Pancreas (tissue), 10 donors: Measurements from ENCODE around the gene ADAM22. TPM values are rescaled to one million over a fixed set of nuclear protein-coding genes. Genes with fewer than 3 reads are reported as not detected.

Experiments
- ATAC-seq, 4 donors: fragments of 200-7000 bp; cut with Tn5 transposase; one replicate each; pipeline versions ENCODE4 v1.8.0 to v1.9.1; 2020; ENCODE audit warnings: mild to moderate bottlenecking in 4 of 4, moderate library complexity in 4 of 4
- DNase-seq, 6 donors: peaks; one replicate each; pipeline ENCODE4 v3.0.0-alpha.2; 2020
- FAIRE-seq: peaks from 2 replicates; lab custom pipeline; 2012; peaks lifted over from hg19 to GRCh38; lab: Jason Lieb, UNC
- H3K27ac ChIP-seq, 4 donors: fragments of 200-600 bp; sonication (generic); 1 replicate in 3 of 4; 2 replicates in 1 of 4; pipeline versions ENCODE4 v1.5.0 to v1.8.0; 2020
- H3K27me3 ChIP-seq, 4 donors: fragments of 200-600 bp; one replicate each; pipeline ENCODE4 v1.8.0; 2021
- H3K36me3 ChIP-seq, 3 donors: fragments of 200-600 bp; sonication (generic) in 1 of 3; one replicate each; pipeline versions ENCODE4 v1.5.0 to v1.8.0; 2020 to 2021
- H3K4me1 ChIP-seq, 3 donors: fragments of 200-600 bp; one replicate each; pipeline ENCODE4 v1.8.0; 2021
- H3K4me3 ChIP-seq, 4 donors: fragments of 200-600 bp; sonication (generic) in 2 of 4; one replicate each; pipeline versions ENCODE4 v1.5.0 to v1.8.0; 2020 to 2021
- H3K9me3 ChIP-seq, 4 donors: fragments of 200-600 bp; one replicate each; pipeline ENCODE4 v1.8.0; 2021
- CTCF ChIP-seq, 4 donors: fragments of 200-600 bp; sonication (generic) in 3 of 4; IDR thresholded peaks; one replicate each; pipeline versions ENCODE4 v1.5.0 to v1.8.0; 2021; ENCODE audit warnings: antibody characterized with exemption in 4 of 4
- WGBS, 2 donors: extraction: QIAGEN DNeasy Blood & Tissue Kit; methylation state at CpG; one replicate each; pipeline ENCODE4 v1.1.7; 2013; 5-methylcytosine and 5-hydroxymethylcytosine counted together
- intact Hi-C, 3 donors: fragments of 100-400 bp; cut with DNase I; formaldehyde crosslinking; loops; one replicate each; pipeline versions ENCODE4 v1.11.1 to v1.14.2; 2022
- polyA plus RNA-seq, 2 donors: library from polyadenylated mRNA; stranded (reverse); fragments of 200-250 nt; gene quantifications; one replicate each; pipeline ENCODE4 v1.2.3, GENCODE V29; 2013
- total RNA-seq, 6 donors: library from RNA; stranded (reverse); fragmentation: NEBNext Ultra II Directional in 4 of 6; extraction: Animal tissue kit (Norgen Biotek cat#: 25700) in 4 of 6; gene quantifications; one replicate each; pipeline versions ENCODE4 v1.2.1 to v1.2.4, GENCODE V29; 2021 to 2023
- donor health status: healthy with polysubstance abuse.
- donor health status: DM: no; HTN: no; CAD: no; lungs with moderate emphysema.
- donor health status: DM: no; HTN: no; CAD: no.
- donor health status: control.
- donor health status: control.
- donor health status: Bipolar disorder and iron deficiency.
- donor health status: DM: yes; HTN: yes; CAD: no.
- donor health status: DM: no; HTN: no; CAD: no.
- donor health status: DM: no; HTN: no; CAD: no.
- donor health status: DM: yes; HTN: yes; CAD: no.

Gene ADAM22
- total and polyA plus RNA-seq, 8 donors: 0.30 to 2.8 (median 0.93) TPM

- peaks cover 0 to 12% (median 5%) of the 10 kb centered on the region in 3 donors for H3K4me1 ChIP-seq
- peaks cover 0 to 3% (median 0%) of the 10 kb centered on the region in 3 donors for H3K36me3 ChIP-seq
- peak; percentile 84 to 97 (median 88) for DNase-seq
- H3K27me3 ChIP-seq: no peaks in the 10 kb centered on the region
- peak within 1 kb of the TSS; percentile 58 to 96 (median 86) for H3K4me3 ChIP-seq
- TF ChIP-seq CTCF (IDR thresholded peaks at IDR 0.05): peak; percentile 91 to 98 (median 96)
- FAIRE-seq: no peak
- peak within 1 kb of the TSS; percentile 81 to 97 (median 96) for H3K27ac ChIP-seq
- intact Hi-C loops: no loop called here
- peak; percentile 94 to 97 (median 97) for ATAC-seq
- 0% methylated on average over 48 to 75 of the region's 75 CpGs for WGBS, 2 donors
- H3K9me3 ChIP-seq: no peaks in the 10 kb centered on the region
These were observed 286.0 kb downstream of the ADAM22 start, which contains the start of gene SRI for GRCh38 chr7:88219781-88220747. Gene SRI, minus strand, starts transcription at chr7:88220038. Its CDS starts 12 bp downstream, at chr7:88220026.

DNA sequence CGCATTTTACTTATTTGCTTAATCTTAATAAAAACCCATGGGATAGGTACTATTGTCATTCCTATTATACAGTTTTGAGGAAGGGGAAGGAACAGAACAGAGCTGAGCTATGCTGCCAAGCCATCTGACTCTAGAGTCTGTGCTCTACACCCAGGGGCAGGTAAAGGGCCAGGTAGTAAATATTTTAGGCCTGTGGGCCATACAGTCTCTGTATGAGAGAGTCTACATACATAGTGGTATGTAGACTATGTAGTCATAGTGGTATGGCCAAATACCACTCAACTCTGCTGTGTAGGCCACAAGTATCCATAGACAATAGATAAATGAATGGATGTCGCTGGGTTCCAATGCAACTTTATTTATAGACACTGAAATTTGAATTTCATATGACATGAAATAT is 289.2 kb downstream of the ADAM22 start:
- no peaks in the 10 kb centered on the region for H3K9me3 ChIP-seq
- H3K36me3 ChIP-seq: no peaks in the 10 kb centered on the region
- 96 to 98% methylated on average over 2 of the region's 2 CpGs for WGBS, 2 donors
- H3K4me3 ChIP-seq: no peak overlapping the region
- H3K27me3 ChIP-seq: no peaks in the 10 kb centered on the region
- DNase-seq (no peak), FAIRE-seq (no peak), ATAC-seq (no peak)
- peaks cover 0 to 19% (median 16%) of the 10 kb centered on the region in 3 donors for H3K4me1 ChIP-seq
- H3K27ac ChIP-seq: no peak overlapping the region
- no peak for TF ChIP-seq CTCF (IDR thresholded peaks at IDR 0.05)
- intact Hi-C loops: no loop called here

DNA sequence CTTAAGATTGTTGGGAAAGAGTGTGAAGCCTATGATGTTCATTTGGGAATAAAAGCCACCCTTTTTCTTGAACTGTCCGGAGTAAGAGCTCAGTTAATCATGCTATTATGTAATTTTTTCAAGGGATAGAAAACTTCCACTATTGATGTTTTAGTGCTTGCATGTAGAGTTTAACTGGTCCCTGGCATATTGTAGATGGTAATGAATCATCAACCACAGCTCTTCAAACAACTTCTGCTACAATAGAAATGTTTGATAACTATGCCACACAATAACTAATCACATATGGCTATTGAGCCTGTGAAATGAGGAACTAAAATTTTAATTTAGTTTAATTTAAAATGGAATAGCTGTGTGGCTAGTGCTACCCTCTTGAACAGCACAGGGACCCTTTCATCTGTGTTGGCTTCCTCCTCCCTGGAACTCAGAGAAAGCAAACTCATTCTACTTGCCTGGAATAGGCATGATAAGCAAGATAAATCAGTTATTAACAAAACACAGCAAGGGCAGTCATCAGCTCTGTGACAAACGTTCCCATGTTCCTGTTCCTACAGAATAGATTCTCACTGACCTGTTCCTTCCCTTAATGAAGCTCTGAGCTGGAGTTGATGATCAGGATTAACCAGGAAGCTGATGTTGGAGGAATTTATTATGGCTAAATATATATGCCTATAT is 290.7 kb downstream of the ADAM22 start:
- no peak overlapping the region for H3K4me3 ChIP-seq
- intact Hi-C loops: no loop called here
- TF ChIP-seq CTCF (IDR thresholded peaks at IDR 0.05): no peak

DNA sequence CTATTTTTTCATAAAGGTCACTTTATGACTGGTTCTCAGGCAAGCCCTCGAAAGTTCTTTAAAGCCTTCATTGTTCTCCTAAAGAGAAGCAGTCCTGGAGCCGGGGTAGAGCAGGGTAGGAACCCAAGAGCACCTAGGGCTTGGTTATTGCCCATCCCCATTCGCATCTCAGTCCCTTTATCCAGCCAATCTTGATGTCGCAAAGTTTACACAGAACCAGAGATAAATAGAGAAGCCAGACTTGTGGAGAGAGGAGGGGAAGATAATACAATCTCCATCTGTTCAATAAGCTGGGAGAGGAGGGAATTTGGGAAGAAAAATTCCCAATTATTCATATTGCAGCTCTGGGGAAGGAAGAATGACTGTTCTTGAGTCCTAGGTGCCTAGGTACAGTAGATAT is 292.1 kb downstream of the ADAM22 start:
- no peaks in the 10 kb centered on the region for H3K9me3 ChIP-seq
- DNase-seq (no peak), FAIRE-seq (no peak), ATAC-seq (no peak)
- peaks cover 0 to 13% (median 10%) of the 10 kb centered on the region in 3 donors for H3K4me1 ChIP-seq
- no peak overlapping the region for H3K4me3 ChIP-seq
- no peaks in the 10 kb centered on the region for H3K27me3 ChIP-seq
- no peak for TF ChIP-seq CTCF (IDR thresholded peaks at IDR 0.05)
- peak overlapping the region in 2 of 4 donors; percentile 71 to 76 for H3K27ac ChIP-seq
- intact Hi-C loops: no loop called here
- H3K36me3 ChIP-seq: no peaks in the 10 kb centered on the region
- WGBS, 2 donors: 66 to 74% methylated on average over 4 of the region's 4 CpGs

More for the DNA sequence above, 290.7 kb downstream of the ADAM22 start:
- Histone ChIP-seq H3K36me3 (no peaks in the 10 kb centered on the region), H3K27me3 (no peaks in the 10 kb centered on the region), H3K27ac (peak overlapping the region in 1 of 4 donors; percentile 11), H3K9me3 (no peaks in the 10 kb centered on the region), H3K4me1 (peaks cover 0 to 19% (median 16%) of the 10 kb centered on the region in 3 donors)
- FAIRE-seq (no peak), DNase-seq (no peak), ATAC-seq (no peak)
- 27 to 38% methylated on average over 2 of the region's 2 CpGs for WGBS, 2 donors
